Breast epithelium (tissue), 3 donors: Measurements from ENCODE around the gene LLCFC1.

Experiments used
- POLR2A ChIP-seq: fragments of 450-650 bp; IDR thresholded peaks from one replicate; pipeline ENCODE4 v1.6.1; 2016; ENCODE audit warnings: antibody characterized with exemption, mild to moderate bottlenecking, moderate library complexity
- POLR2AphosphoS5 ChIP-seq, 3 donors: sonication (generic); formaldehyde crosslinking; IDR thresholded peaks; one replicate each; pipeline ENCODE4 v1.6.1; 2017; ENCODE audit warnings: antibody characterized with exemption in 3 of 3
- TF ChIP-seq, protein P1 (sequence below), 3 donors: fragments of 450-650 bp; IDR thresholded peaks; one replicate each; pipeline ENCODE4 v1.5.1; 2016 to 2017; ENCODE audit warnings: antibody characterized with exemption in 3 of 3, mild to moderate bottlenecking in 3 of 3, moderate library complexity in 3 of 3

DNA sequence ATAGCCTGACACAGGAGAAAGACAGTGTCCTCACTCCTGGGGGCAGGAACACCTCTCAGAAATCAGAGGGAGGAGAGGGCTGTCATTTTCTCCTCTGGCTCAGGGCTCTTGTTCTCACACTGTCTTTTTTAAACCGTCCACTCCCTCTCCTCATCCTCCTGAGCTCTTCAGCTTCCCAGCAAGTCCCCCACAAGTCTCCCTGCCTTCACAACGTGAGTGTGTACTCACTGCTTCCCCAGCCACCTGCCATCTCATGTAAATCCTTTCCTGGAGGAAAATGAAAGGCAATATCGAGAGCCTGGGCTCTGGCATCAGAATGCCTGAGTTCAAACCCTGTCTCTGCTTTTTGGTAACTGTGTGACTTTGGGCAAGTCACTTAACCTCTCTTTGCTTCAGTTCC lies 5.7 kb downstream of the LLCFC1 start:
- TF ChIP-seq, protein P1, sequence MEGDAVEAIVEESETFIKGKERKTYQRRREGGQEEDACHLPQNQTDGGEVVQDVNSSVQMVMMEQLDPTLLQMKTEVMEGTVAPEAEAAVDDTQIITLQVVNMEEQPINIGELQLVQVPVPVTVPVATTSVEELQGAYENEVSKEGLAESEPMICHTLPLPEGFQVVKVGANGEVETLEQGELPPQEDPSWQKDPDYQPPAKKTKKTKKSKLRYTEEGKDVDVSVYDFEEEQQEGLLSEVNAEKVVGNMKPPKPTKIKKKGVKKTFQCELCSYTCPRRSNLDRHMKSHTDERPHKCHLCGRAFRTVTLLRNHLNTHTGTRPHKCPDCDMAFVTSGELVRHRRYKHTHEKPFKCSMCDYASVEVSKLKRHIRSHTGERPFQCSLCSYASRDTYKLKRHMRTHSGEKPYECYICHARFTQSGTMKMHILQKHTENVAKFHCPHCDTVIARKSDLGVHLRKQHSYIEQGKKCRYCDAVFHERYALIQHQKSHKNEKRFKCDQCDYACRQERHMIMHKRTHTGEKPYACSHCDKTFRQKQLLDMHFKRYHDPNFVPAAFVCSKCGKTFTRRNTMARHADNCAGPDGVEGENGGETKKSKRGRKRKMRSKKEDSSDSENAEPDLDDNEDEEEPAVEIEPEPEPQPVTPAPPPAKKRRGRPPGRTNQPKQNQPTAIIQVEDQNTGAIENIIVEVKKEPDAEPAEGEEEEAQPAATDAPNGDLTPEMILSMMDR (IDR thresholded peaks at IDR 0.05): no peak
- TF ChIP-seq POLR2A (no peak), POLR2AphosphoS5 (IDR thresholded peaks at IDR 0.05) (no peak)
